ENCODE results near the gene FBXO40.

Gene FBXO40

DNA sequence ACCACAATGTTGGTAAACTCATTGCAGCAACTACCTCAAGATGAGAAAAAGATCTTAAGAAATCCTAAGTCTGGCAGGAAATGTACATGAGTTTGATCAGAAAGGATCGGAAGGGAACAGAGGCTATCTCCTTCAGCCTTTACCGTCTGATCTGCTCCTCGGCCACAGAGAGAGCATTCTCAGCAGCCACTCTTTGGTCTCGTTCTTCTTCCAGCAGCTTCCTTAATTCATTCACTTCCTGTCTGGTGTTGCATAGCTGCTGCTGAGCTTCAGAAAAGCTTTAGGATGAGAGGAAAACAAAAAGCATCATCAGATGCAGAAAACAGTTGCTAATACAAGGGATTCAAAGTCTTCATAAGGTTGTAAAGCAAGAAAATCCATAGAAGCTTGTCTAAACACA, 74.2 kb downstream of the FBXO40 start:
- no peaks in the 10 kb centered on the region for H3K4me1 ChIP-seq
- intact Hi-C loops (cut with DNase I; ENCODE audit: low total_unique reads), result no loop called here
- H3K27me3 ChIP-seq, result no peaks in the 10 kb centered on the region
- no peak for DNase-seq
- H3K9me3 ChIP-seq, result no peaks in the 10 kb centered on the region
- H3K4me3 ChIP-seq, result no peak overlapping the region
- TF ChIP-seq, protein P1, sequence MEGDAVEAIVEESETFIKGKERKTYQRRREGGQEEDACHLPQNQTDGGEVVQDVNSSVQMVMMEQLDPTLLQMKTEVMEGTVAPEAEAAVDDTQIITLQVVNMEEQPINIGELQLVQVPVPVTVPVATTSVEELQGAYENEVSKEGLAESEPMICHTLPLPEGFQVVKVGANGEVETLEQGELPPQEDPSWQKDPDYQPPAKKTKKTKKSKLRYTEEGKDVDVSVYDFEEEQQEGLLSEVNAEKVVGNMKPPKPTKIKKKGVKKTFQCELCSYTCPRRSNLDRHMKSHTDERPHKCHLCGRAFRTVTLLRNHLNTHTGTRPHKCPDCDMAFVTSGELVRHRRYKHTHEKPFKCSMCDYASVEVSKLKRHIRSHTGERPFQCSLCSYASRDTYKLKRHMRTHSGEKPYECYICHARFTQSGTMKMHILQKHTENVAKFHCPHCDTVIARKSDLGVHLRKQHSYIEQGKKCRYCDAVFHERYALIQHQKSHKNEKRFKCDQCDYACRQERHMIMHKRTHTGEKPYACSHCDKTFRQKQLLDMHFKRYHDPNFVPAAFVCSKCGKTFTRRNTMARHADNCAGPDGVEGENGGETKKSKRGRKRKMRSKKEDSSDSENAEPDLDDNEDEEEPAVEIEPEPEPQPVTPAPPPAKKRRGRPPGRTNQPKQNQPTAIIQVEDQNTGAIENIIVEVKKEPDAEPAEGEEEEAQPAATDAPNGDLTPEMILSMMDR (IDR thresholded peaks at IDR 0.05), result no peak
- H3K27ac ChIP-seq, result no peak overlapping the region
- H3K36me3 ChIP-seq, result peaks cover 80 to 98% (median 81%) of the 10 kb centered on the region in 3 donors

DNA sequence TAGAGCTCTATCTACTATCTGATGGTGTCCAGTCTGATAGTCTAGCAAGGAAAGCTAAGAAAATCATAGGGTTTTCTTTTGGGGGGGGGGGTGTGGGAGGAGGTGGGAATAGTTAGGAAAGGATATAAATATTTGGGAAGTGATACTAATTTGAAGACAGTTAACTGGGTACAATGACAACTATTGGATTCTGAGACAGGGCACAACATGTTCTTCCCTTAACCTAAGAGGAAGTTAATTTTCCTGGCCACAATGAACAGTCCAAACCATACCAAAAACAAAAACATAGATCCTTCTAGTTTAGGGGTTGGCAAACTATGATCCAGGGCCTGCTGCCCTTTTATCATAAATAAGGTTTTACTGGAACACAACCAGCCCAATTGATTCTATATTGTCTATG, 77.5 kb downstream of the FBXO40 start:
- Histone ChIP-seq H3K36me3 (peaks cover 82 to 98% (median 83%) of the 10 kb centered on the region in 3 donors), H3K27ac (no peak overlapping the region), H3K9me3 (no peaks in the 10 kb centered on the region), H3K4me1 (no peaks in the 10 kb centered on the region), H3K4me3 (no peak overlapping the region), H3K27me3 (no peaks in the 10 kb centered on the region)
- intact Hi-C loops (cut with DNase I; ENCODE audit: low total_unique reads), result no loop called here
- TF ChIP-seq, protein P1 (IDR thresholded peaks at IDR 0.05), result no peak
- DNase-seq, result no peak

DNA sequence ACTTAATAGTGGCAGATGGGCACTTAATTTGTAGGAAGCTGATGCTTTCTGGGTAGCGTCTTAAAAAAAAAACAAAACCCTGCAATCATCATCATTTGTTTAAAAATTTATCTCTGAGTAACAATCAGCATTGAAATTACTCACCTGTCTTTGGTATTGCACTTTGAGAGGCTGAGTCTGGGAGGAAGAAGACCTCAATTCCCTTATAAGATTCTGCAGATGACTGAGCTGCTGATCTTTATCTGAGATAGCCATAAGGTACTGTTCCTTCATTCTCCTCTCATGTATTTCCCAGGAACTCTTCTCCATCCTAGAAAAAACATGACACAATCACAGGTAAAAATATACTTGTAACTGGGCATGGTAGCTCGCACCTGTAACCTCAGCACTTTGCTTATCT, 84.0 kb downstream of the FBXO40 start:
- TF ChIP-seq, protein P1 (IDR thresholded peaks at IDR 0.05), result no peak
- Histone ChIP-seq H3K36me3 (peaks cover 65 to 96% (median 92%) of the 10 kb centered on the region in 3 donors), H3K4me1 (no peaks in the 10 kb centered on the region), H3K27me3 (no peaks in the 10 kb centered on the region), H3K9me3 (no peaks in the 10 kb centered on the region), H3K27ac (no peak overlapping the region), H3K4me3 (no peak overlapping the region)
- no peak for DNase-seq
- intact Hi-C loops (cut with DNase I; ENCODE audit: low total_unique reads), result no loop called here
